Globus pallidus (tissue), 1 donor: ENCODE results near the gene GNAQ.
"Not testable (repeated sequence)": the region's sequence is repeated elsewhere in the genome, so short reads cannot be mapped to it uniquely, and the experiment has no call there.

Source experiments
- DNase-seq: peaks from one replicate; pipeline ENCODE4 v3.0.0-alpha.2; 2015; ENCODE audit warnings: low spot score

The GNAQ gene

GRCh38 chr9:77903666-77904285 lies 127.8 kb downstream of the GNAQ start:
- DNase-seq: no peak

GRCh38 chr9:77901771-77902170 lies 129.8 kb downstream of the GNAQ start:
- DNase-seq: no peak

GRCh38 chr9:77901018-77901417 lies 130.6 kb downstream of the GNAQ start:
- no peak for DNase-seq

GRCh38 chr9:77899679-77900354 lies 131.8 kb downstream of the GNAQ start:
- no peak for DNase-seq

GRCh38 chr9:77898864-77899263 lies 132.7 kb downstream of the GNAQ start:
- no peak for DNase-seq

- peak; percentile 59 for DNase-seq
Measured at GRCh38 chr9:77896938-77897667, 134.5 kb downstream of the GNAQ start.

- DNase-seq: no peak
Measured at GRCh38 chr9:77896269-77896937, 135.2 kb downstream of the GNAQ start.

- DNase-seq: no peak
Measured at GRCh38 chr9:77893706-77894105, 137.9 kb downstream of the GNAQ start.

GRCh38 chr9:77892955-77893514 lies 138.6 kb downstream of the GNAQ start:
- DNase-seq: no peak

GRCh38 chr9:77892171-77892570 lies 139.4 kb downstream of the GNAQ start:
- DNase-seq: no peak

GRCh38 chr9:77891128-77891800 lies 140.3 kb downstream of the GNAQ start:
- no peak for DNase-seq

- no peak for DNase-seq
Measured at GRCh38 chr9:77887662-77888061, 143.9 kb downstream of the GNAQ start.

GRCh38 chr9:77885104-77885672 lies 146.4 kb downstream of the GNAQ start:
- peak; percentile 37 for DNase-seq

- no peak for DNase-seq
Measured at GRCh38 chr9:77883846-77884771, 147.5 kb downstream of the GNAQ start.

- DNase-seq: no peak
Measured at GRCh38 chr9:77883133-77883532, 148.5 kb downstream of the GNAQ start.

GRCh38 chr9:77882294-77882693 lies 149.3 kb downstream of the GNAQ start:
- DNase-seq: no peak

GRCh38 chr9:77881634-77882033 lies 150.0 kb downstream of the GNAQ start:
- not testable (repeated sequence) for DNase-seq

GRCh38 chr9:77881111-77881510 lies 150.5 kb downstream of the GNAQ start:
- DNase-seq: no peak

GRCh38 chr9:77879437-77879943 lies 152.1 kb downstream of the GNAQ start:
- DNase-seq: no peak

- DNase-seq: not testable (repeated sequence)
Measured at GRCh38 chr9:77878793-77879192, 152.8 kb downstream of the GNAQ start.
